PC-9 (cell line): ENCODE measurements around the gene GNG7. TPM values are rescaled to one million over a fixed set of nuclear protein-coding genes. Genes with fewer than 3 reads are reported as not detected.
"Not testable (repeated sequence)": the region's sequence is repeated elsewhere in the genome, so short reads cannot be mapped to it uniquely, and the experiment has no call there.

Experiments used
- BruUV-seq: library from RNA; stranded (reverse); fragments of 400-500 nt; replicated peaks from 2 replicates; lab custom pipeline; 2021; lab: Mats Ljungman, UMichigan
- CTCF ChIA-PET: fragments of 300-600 bp; sonication (Branson Sonifier 250); formaldehyde crosslinking; loops from one replicate; lab custom pipeline; 2022; ENCODE audit warnings: antibody characterized with exemption; lab: Charles Lee
- POLR2A ChIA-PET: fragments of 300-600 bp; sonication (Branson Sonifier 250); formaldehyde crosslinking; loops from one replicate; lab custom pipeline; 2022; ENCODE audit warnings: antibody characterized with exemption; ENCODE audit not compliant: unreplicated experiment; lab: Charles Lee
- DNase-seq, 2 experiments: peaks; one replicate each; pipeline versions ENCODE4 v3.0.0 to v3.0.0-alpha.2; 2015 to 2022; ENCODE audit warnings: mixed read lengths in 1 of 2
- H2AFZ ChIP-seq: fragments of 200-600 bp; sonication (generic); 2 replicates; pipeline ENCODE4 v1.8.1; 2017; ENCODE audit warnings: antibody characterized with exemption
- H3F3A ChIP-seq: fragments of 200-600 bp; sonication (generic); 2 replicates; pipeline ENCODE4 v1.8.1; 2017; ENCODE audit warnings: antibody characterized with exemption, mild to moderate bottlenecking, low read depth; ENCODE audit not compliant: insufficient read depth
- H3K27ac ChIP-seq: fragments of 200-600 bp; sonication (generic); 2 replicates; pipeline ENCODE4 v1.6.1; 2016; ENCODE audit warnings: mixed run types
- H3K27me3 ChIP-seq: fragments of 200-600 bp; sonication (generic); 2 replicates; pipeline ENCODE4 v1.6.1; 2016; ENCODE audit warnings: low read depth, mixed run types; ENCODE audit not compliant: insufficient read depth
- H3K36me3 ChIP-seq: fragments of 200-600 bp; sonication (generic); 2 replicates; pipeline ENCODE4 v1.6.1; 2016; ENCODE audit warnings: low read depth, mixed run types
- H3K4me1 ChIP-seq: fragments of 200-600 bp; sonication (generic); replicated peaks from 2 replicates; pipeline ENCODE4 v1.6.1; 2016; ENCODE audit warnings: mixed run types; ENCODE audit not compliant: insufficient read depth
- H3K4me2 ChIP-seq: fragments of 200-600 bp; sonication (generic); 2 replicates; pipeline ENCODE4 v1.6.1; 2017; ENCODE audit warnings: mixed run types
- H3K4me3 ChIP-seq: fragments of 200-600 bp; sonication (generic); 2 replicates; pipeline ENCODE4 v1.6.1; 2016; ENCODE audit warnings: mixed run types
- H3K79me2 ChIP-seq: fragments of 200-600 bp; sonication (generic); 2 replicates; pipeline ENCODE4 v1.6.1; 2017; ENCODE audit warnings: low read depth, mixed run types
- H3K9me2 ChIP-seq: fragments of 200-600 bp; sonication (generic); 2 replicates; pipeline ENCODE4 v1.8.1; 2017; ENCODE audit warnings: mild to moderate bottlenecking; ENCODE audit not compliant: insufficient read depth
- H3K9me3 ChIP-seq: fragments of 200-600 bp; sonication (generic); 2 replicates; pipeline ENCODE4 v1.8.1; 2016; ENCODE audit warnings: low read depth; ENCODE audit not compliant: insufficient read depth
- H4K20me1 ChIP-seq: fragments of 200-600 bp; sonication (generic); 2 replicates; pipeline ENCODE4 v1.8.1; 2017; ENCODE audit not compliant: insufficient read depth
- CTCF ChIP-seq: fragments of 200-600 bp; sonication (generic); conservative IDR thresholded peaks from 2 replicates; pipeline ENCODE4 v1.6.1; 2017; ENCODE audit warnings: mixed run types, antibody characterized with exemption, mild to moderate bottlenecking, moderate library complexity
- EZH2 ChIP-seq: fragments of 200-600 bp; sonication (generic); IDR thresholded peaks from 2 replicates; pipeline ENCODE4 v1.8.0; 2017; ENCODE audit warnings: antibody characterized with exemption, low read depth
- intact Hi-C: fragments of 100-400 bp; cut with micrococcal nuclease; formaldehyde crosslinking; loops from one replicate; pipeline ENCODE4 v1.10.0; 2022; ENCODE audit not compliant: unreplicated experiment
- total RNA-seq: library from RNA; stranded (reverse); gene quantifications from 2 replicates; pipeline ENCODE4 v1.2.3, GENCODE V29; 2021

GNG7 gene
- total RNA-seq, 1 experiment from 2014 or later: 2.8 TPM

- H3F3A ChIP-seq: no peaks in the 10 kb centered on the region
- no peak overlapping the region for H3K27ac ChIP-seq
- no peaks in the 10 kb centered on the region for H3K9me2 ChIP-seq
- H3K79me2 ChIP-seq: no peaks in the 10 kb centered on the region
- peak overlapping the region; percentile 90 for H3K4me2 ChIP-seq
- H4K20me1 ChIP-seq: no peaks in the 10 kb centered on the region
- H3K27me3 ChIP-seq: no peaks in the 10 kb centered on the region
- H3K4me1 ChIP-seq: no peaks in the 10 kb centered on the region
- no peak overlapping the region; the same call in 1 of the 2 replicates for H2AFZ ChIP-seq
- TF ChIP-seq EZH2 (no peak), CTCF (peak; percentile 86)
- H3K9me3 ChIP-seq: no peaks in the 10 kb centered on the region
- no peak overlapping the region; the same call in 1 of the 2 replicates for H3K4me3 ChIP-seq
- BruUV-seq: no TSS peak
- no peaks in the 10 kb centered on the region for H3K36me3 ChIP-seq
- peak; percentile 60 to 85 for DNase-seq
- intact Hi-C loops: loop anchor here (1.0 to 10.0 kb wide), 5 partner anchors 32 to 686 kb away; no protein-coding TSS in a partner anchor
- ChIA-PET CTCF (interaction anchor here (0.6 to 1.1 kb wide), 6 partner anchors 10 to 682 kb away, joined by 3 to 9 read pairs (median 3); no protein-coding TSS in a partner anchor), POLR2A (interaction anchor here (0.5 to 0.6 kb wide), 3 partner anchors 135 to 540 kb away, joined by 5 to 14 read pairs (median 14); partner anchors contain the start of gene GADD45B)
Measured at GRCh38 chr19:2610637-2611482, 91.6 kb downstream of the GNG7 start.

DNA sequence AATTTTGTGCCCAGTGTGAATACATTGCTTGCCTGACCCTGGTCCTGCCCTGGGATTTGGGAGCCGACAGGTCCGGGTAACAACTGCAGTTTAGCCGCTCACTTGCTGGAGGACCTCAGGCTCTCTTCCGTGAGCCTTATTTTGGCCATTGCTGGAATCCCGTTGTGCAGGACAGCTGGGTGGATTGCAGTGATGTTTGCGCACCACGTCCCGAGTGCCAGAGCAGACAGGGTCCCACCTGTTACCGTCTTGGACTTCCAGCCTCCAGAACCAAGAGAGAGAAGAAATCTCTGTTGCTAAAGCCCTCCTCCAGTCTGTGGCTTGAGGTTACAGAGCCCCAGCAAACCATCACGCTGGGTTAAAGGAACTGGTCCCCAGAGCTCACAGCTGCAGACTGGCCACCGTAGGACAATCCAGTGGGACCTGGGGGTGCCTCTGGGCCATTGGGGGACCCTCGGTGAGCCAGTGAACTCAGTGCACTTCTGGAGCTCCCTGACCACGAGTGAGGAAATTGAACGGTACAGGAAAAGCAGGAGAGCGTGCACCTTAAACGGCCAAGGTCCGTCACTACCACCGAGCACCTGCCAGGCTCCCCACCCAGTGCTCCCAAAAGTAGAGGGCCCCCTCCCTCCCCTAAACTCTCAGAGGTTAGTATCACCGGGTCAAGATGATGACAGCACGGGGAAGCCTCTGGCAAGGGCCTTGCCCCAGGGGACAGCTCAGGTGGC is 92.9 kb downstream of the GNG7 start:
- Histone ChIP-seq H2AFZ (no peak overlapping the region), H3K27me3 (no peaks in the 10 kb centered on the region), H3K9me2 (no peaks in the 10 kb centered on the region), H3K36me3 (no peaks in the 10 kb centered on the region), H3K79me2 (no peaks in the 10 kb centered on the region), H3K4me2 (no peak overlapping the region), H4K20me1 (no peaks in the 10 kb centered on the region), H3K4me1 (no peaks in the 10 kb centered on the region), H3K9me3 (no peaks in the 10 kb centered on the region), H3K27ac (no peak overlapping the region), H3K4me3 (no peak overlapping the region), H3F3A (no peaks in the 10 kb centered on the region)
- TF ChIP-seq EZH2 (no peak), CTCF (no peak)
- BruUV-seq: no TSS peak
- ChIA-PET CTCF (no interaction called here), POLR2A (no interaction called here)
- intact Hi-C loops: loop anchor here (5.0 to 10.0 kb wide), 3 partner anchors 67 to 685 kb away; no protein-coding TSS in a partner anchor
- DNase-seq: no peak

- H3K4me2 ChIP-seq, H3K4me3 ChIP-seq, H3K9me3 ChIP-seq, H3K9me2 ChIP-seq, POLR2A ChIA-PET, H3K36me3 ChIP-seq, DNase-seq, H4K20me1 ChIP-seq, H3K4me1 ChIP-seq, intact Hi-C loops, H3K79me2 ChIP-seq, CTCF ChIA-PET, H3F3A ChIP-seq, BruUV-seq, H2AFZ ChIP-seq, H3K27ac ChIP-seq, H3K27me3 ChIP-seq: not testable (repeated sequence)
Measured at GRCh38 chr19:2609034-2609388, 93.5 kb downstream of the GNG7 start.
